T1000 (cell line): Measurements from ENCODE around the gene STT3B.

ENCODE experiments used
- DNase-seq: peaks from one replicate; lab custom pipeline; 2025; ENCODE audit warnings: mixed read lengths; lab: John Stamatoyannopoulos, UW

STT3B gene

GRCh38 chr3:31652296-31652695 is 119.6 kb downstream of the STT3B start:
- no peak for DNase-seq

DNA sequence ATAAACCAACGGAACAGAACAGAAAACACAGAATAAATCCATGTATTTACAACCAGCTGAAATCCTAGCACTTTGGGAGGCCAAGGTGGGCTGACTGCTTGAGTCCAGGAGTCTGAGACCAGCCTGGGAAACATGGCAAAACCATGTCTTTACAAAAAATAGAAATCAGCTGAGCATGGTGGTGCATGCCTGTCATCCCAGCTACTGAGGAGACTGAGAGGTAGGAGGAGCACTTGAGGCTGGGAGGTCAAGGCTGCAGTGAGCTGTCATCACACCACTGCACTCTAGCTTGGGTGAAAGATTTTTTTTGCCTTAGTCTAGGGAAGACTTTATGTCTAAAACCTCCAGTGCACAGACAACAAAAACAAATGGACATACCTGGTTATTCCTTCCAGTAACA is 120.7 kb downstream of the STT3B start:
- DNase-seq = no peak

DNA sequence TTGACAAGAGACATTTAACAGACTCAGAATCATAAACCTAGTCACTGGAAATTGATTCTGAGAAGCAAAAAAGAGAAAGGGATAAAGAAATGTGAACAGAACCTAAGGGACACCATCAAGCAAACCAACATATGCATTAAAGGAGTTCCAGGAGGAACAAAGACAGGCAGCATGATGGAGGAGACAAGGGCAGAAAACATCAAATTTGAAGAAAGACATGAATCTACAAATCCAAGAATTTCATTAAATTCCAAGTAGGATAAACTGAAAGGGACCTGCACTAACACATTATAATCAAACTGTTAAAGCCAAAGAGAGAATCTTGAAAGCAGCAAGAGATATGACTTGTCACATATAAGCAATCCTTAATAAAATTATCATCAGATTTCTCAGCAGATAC is 122.3 kb downstream of the STT3B start:
- no peak for DNase-seq

DNA sequence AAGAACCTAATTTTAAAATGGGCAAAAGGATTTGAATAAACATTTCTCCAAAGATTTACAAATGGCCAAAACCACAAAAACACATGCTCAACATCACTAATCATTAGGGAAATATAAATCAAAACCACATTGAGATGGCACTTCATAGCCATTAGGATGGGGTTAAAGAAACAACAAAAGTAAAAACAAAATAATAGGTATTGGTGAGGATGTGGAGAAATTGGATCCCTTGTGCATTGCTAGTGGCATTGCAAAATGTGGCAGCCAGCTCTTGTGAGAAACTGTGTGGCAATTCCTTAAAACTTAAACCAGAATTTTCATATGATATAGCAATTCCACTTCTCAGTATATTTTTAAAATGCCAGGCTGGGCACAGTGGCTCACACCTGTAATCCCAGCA is 126.5 kb downstream of the STT3B start:
- no peak for DNase-seq

GRCh38 chr3:31661286-31661685 is 128.6 kb downstream of the STT3B start:
- DNase-seq = no peak

DNA sequence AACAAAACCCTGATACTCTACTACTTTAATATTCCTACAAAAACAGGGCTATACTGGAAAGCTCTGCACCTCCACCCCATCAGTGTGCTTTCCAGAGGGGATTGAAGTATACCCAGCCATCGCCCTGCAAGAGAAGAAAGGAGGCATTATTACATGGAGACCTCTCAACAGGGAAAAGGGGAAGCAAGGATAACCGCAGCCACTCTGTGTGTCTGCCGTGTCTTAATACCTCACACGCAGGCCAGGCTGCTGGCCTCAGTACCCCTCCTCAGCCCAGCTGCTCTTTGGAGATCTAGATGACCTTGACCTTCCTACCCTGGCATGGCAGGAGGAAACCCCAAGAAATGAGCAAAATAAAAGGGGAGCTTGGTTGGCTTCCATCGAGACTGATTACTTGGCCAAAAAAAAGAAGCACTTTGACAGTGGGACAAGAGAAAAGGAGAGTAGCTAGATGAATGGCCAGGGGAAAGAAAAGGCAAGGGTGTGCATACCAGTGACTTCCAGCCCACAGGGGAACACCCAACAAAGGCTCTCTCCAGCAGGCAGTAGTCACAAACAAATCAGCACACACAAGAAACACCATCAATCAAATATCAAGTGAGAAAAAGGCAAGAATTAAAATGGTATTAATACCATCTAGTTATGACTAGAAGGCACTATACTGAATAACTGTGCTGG is 129.4 kb downstream of the STT3B start:
- DNase-seq = no peak

DNA sequence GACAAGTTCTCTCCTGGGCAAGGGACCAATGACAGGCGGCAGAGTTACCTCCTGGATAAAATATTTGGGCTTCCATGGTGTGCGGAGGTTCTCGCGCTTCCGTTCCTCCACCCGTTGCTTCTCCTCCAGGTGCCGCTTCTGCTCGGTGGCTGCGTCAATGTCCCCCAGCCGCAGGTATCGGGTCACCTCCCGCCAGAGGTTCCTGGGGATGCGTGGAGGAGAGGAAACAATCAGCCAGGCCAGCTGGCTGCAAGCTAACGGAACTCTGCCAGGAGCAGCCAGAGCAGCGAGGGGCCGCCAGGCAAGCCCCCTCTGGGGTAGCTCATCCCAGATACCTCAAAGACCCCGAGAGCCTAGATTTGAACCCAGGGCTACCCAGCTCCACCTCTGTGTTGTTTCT is 131.3 kb downstream of the STT3B start:
- no peak for DNase-seq

DNA sequence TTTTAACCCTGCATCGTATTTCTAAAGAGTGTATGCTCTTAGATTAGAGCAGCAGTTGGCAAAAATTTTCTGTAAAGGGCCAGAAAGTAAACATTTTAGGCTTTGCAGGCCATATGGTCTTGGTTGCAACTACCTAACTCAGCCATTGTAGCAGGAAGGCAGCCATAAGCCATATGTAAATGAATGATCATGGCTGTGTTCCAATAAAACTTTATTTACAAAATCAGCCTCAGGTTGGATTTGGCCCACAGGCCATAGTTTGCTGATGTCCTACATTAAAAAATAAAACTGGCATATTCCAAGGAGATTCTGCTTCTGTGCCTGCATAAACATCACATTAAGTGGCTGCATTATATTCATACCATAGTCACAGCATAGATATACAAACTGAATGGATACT is 134.9 kb downstream of the STT3B start:
- no peak for DNase-seq

DNA sequence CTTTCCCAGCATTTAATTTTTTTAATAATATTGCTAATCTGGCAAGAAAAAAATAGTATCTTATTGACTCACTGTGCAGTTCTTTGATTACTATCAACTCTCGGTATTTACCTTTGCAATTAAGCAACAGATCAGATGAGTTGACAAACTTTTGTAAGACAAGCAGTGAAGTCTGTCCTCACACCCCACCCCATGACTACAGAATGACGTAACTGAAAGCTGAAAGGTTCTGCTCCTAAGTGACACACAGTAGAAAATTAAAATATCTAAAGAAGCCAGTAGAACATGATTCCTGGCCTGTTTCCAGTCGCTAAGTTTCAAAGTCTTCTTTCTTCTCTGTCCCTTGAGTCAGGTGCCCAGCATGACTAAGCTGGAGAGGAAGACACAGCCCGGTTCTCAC is 135.5 kb downstream of the STT3B start:
- DNase-seq = no peak

DNA sequence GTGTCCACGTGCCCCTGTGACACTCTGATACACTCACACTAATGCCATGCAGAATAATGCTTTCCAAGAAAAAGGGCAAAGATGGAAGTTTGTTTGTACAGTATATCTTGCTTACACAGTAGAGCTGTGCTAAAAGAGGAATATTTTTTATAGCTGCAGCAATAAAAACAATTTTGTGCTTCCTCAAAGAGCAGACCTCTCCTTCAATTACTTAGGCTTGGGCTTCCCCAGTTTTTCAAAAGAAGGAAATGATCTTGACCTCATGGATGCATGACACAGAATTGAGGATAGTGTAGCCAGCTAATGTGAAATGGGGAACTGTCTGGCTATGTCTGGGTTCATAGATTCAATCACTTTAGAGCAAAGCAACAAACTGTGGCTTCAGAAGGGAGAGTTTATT is 137.4 kb downstream of the STT3B start:
- no peak for DNase-seq

GRCh38 chr3:31670722-31671121 is 138.0 kb downstream of the STT3B start:
- no peak for DNase-seq

DNA sequence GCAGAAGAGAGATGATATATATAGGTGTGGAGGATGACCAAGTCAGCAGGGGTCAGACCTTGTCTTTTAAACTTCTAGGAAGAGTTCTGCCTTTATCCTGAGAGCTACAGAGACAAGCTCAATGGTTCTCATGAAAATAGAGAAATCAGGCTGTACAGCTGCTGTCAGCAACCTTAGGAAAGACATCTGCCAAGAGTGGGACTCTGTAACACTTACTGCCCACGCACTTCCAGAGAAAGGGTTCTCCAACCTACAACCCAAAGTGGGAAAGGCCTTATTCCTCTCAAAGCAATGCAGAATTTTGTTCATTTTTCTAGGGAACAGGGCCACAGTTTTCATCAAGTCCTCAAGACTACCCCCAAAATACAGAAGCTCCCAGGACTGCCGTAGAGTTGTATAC is 138.7 kb downstream of the STT3B start:
- DNase-seq = no peak

- DNase-seq = no peak
These were observed 139.3 kb downstream of the STT3B start for GRCh38 chr3:31671976-31672375.

- DNase-seq = no peak
These were observed 141.2 kb downstream of the STT3B start for GRCh38 chr3:31673950-31674349.

DNA sequence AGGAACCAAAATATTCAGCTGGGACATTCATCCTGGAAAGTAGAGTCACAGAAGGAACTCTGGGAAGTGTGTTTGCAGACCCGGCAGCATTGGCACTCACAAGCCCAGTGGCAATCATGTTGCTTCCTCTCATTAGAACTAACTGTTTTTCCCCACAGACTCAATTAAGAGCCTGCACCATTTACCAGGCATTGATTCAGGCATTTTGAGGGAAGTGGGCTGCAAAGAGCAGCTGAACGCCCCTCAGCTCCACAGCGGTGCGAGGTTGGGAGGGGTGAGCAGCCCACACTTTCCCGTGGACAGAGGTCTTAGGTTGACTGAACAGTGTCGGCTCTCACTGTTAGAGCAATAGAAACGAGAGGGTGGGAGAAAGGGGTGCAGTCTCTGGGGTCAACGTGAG is 143.8 kb downstream of the STT3B start:
- DNase-seq = no peak

DNA sequence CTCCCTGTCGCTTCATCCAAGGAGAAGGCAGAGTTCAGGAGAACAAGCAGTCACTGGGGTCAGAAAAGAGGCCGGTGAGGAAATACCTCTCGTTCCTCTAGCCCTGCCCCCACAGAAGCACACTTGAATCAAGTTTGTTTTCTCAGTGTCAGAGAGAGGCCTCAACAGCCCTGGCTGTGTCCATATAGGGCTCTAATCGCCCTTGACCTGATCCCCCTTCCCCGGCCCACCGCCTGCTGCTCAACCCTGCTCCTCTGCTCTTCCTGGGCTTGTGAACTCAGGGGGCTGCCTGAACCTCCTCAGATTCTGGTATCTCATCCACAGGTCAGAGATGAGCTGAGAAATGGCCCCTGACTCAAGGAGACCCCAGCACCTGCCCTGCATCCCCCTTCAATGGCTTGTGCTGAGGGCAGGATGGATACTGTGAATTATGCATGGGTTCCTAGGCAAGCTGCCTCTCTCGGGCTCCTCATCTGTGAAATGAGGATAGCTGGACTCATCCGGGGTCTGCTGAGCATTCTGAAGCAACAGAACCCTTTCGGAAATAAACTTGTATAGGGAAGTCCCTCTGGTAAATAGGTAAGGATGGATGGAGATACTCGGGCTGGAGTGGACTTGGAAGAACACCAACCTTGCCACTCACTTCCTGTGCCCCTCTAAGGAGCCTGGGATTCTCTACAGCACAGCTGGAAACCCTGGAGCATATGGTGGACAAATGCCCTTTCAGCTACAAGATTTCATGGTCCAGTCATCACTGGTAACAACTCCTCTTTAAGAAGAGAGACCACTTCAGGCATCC is 147.5 kb downstream of the STT3B start:
- no peak for DNase-seq
